ENCODE results near the gene PID1. TPM values are rescaled to one million over a fixed set of nuclear protein-coding genes. Genes with fewer than 3 reads are reported as not detected.

Gene PID1
- total RNA-seq, 1 experiment from 2014 or later = 2.9 TPM

DNA sequence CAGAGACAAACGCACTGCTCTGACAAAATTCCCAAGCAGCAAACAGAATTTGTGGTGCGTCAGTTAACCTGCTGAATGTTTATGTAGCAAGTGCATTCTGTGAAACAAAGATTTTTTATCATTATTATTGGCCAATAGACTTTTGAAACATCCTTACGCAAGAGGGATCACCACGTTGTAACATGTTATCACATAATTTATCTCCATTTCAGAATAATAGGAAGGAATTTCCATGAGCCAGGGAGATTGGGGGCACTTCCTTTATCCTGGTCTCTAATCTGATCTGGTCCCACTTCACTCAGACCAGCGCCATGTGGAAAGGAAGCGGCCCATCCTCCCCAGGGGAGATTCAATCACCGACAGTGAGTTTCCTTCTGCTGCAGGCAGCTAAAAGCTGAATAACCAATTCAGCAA lies 166.1 kb downstream of the PID1 start:
- in situ Hi-C loops (cut with HindIII; ENCODE audit: low pct_unique_long_range_greater_than_20kb, low sequenced_read_pairs) (no loop called here), intact Hi-C loops (cut with micrococcal nuclease; ENCODE audit: unreplicated experiment) (no loop called here)
- Histone ChIP-seq H3K27me3 (ENCODE audit: control insufficient read depth, insufficient read depth, low read length) (no peaks in the 10 kb centered on the region), H3K4me1 (ENCODE audit: control insufficient read depth, insufficient read depth, low read length) (no peaks in the 10 kb centered on the region), H3K4me3 (ENCODE audit: low read depth in 2 of 2, low read length in 2 of 2) (no peak overlapping the region), H3K36me3 (ENCODE audit: control insufficient read depth, insufficient read depth, low read length) (no peaks in the 10 kb centered on the region), H3K9me3 (ENCODE audit: control insufficient read depth, insufficient read depth, low read depth, low read length) (no peaks in the 10 kb centered on the region), H3K27ac (ENCODE audit: low read length) (no peak overlapping the region)
- POLR2A ChIA-PET = no interaction called here
- TF ChIP-seq POLR2AphosphoS5 (IDR thresholded peaks at IDR 0.05; ENCODE audit: low read depth, low read length) (no peak), SIN3A (IDR thresholded peaks at IDR 0.05; ENCODE audit: borderline replicate concordance, insufficient read depth, low read depth, low read length) (no peak), TCF7L2 (IDR thresholded peaks at IDR 0.05; ENCODE audit: low read depth, low read length) (no peak), REST (IDR thresholded peaks at IDR 0.05; ENCODE audit: insufficient read depth in 1 of 2, low read depth in 2 of 2, low read length in 1 of 2) (no peak)
- TF ChIP-seq, protein P1, sequence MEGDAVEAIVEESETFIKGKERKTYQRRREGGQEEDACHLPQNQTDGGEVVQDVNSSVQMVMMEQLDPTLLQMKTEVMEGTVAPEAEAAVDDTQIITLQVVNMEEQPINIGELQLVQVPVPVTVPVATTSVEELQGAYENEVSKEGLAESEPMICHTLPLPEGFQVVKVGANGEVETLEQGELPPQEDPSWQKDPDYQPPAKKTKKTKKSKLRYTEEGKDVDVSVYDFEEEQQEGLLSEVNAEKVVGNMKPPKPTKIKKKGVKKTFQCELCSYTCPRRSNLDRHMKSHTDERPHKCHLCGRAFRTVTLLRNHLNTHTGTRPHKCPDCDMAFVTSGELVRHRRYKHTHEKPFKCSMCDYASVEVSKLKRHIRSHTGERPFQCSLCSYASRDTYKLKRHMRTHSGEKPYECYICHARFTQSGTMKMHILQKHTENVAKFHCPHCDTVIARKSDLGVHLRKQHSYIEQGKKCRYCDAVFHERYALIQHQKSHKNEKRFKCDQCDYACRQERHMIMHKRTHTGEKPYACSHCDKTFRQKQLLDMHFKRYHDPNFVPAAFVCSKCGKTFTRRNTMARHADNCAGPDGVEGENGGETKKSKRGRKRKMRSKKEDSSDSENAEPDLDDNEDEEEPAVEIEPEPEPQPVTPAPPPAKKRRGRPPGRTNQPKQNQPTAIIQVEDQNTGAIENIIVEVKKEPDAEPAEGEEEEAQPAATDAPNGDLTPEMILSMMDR (IDR thresholded peaks at IDR 0.05) = no peak
- ATAC-seq (no peak), DNase-seq (ENCODE audit: low read depth, low spot score) (no peak)
- BruUV-seq (replicated peaks) = no TSS peak
- CTCF ChIA-PET = no interaction called here

GRCh38 chr2:229104025-229104424 lies 167.1 kb downstream of the PID1 start:
- in situ Hi-C loops (cut with HindIII; ENCODE audit: low pct_unique_long_range_greater_than_20kb, low sequenced_read_pairs) (no loop called here), intact Hi-C loops (cut with micrococcal nuclease; ENCODE audit: unreplicated experiment) (no loop called here)
- no TSS peak for BruUV-seq (replicated peaks)
- Histone ChIP-seq H3K27ac (ENCODE audit: low read length) (no peak overlapping the region), H3K4me3 (ENCODE audit: low read depth in 2 of 2, low read length in 2 of 2) (no peak overlapping the region), H3K4me1 (ENCODE audit: control insufficient read depth, insufficient read depth, low read length) (no peaks in the 10 kb centered on the region), H3K9me3 (ENCODE audit: control insufficient read depth, insufficient read depth, low read depth, low read length) (no peaks in the 10 kb centered on the region), H3K27me3 (ENCODE audit: control insufficient read depth, insufficient read depth, low read length) (no peaks in the 10 kb centered on the region), H3K36me3 (ENCODE audit: control insufficient read depth, insufficient read depth, low read length) (no peaks in the 10 kb centered on the region)
- ChIA-PET CTCF (no interaction called here), POLR2A (no interaction called here)
- no peak for TF ChIP-seq POLR2AphosphoS5 (IDR thresholded peaks at IDR 0.05; ENCODE audit: low read depth, low read length)
- TF ChIP-seq, protein P1 (IDR thresholded peaks at IDR 0.05) = no peak
- TF ChIP-seq TCF7L2 (IDR thresholded peaks at IDR 0.05; ENCODE audit: low read depth, low read length) = no peak
- no peak for TF ChIP-seq SIN3A (IDR thresholded peaks at IDR 0.05; ENCODE audit: borderline replicate concordance, insufficient read depth, low read depth, low read length)
- no peak for TF ChIP-seq REST (IDR thresholded peaks at IDR 0.05; ENCODE audit: insufficient read depth in 1 of 2, low read depth in 2 of 2, low read length in 1 of 2)
- DNase-seq (ENCODE audit: low read depth, low spot score) (no peak), ATAC-seq (no peak)

All from Panc1 (cell line).